Fibroblast of the conjunctiva (primary cell): ENCODE data around the gene CWF19L1.

Source experiments
- DNase-seq: peaks from one replicate; pipeline ENCODE4 v3.0.0-alpha.2; 2010; ENCODE audit warnings: low read depth

The CWF19L1 gene

GRCh38 chr10:100248820-100249219 is 18.6 kb downstream of the CWF19L1 start:
- no peak for DNase-seq

GRCh38 chr10:100245484-100246220 is 21.8 kb downstream of the CWF19L1 start:
- no peak for DNase-seq

- DNase-seq: no peak
These were observed 27.6 kb downstream of the CWF19L1 start for GRCh38 chr10:100239851-100240250.

GRCh38 chr10:100238429-100238828 is 29.0 kb downstream of the CWF19L1 start:
- no peak for DNase-seq

- peak; percentile 44 for DNase-seq
These were observed 35.3 kb downstream of the CWF19L1 start for GRCh38 chr10:100232101-100232500.

- no peak for DNase-seq
These were observed 37.5 kb downstream of the CWF19L1 start for GRCh38 chr10:100229819-100230422.

- DNase-seq: no peak
These were observed 43.6 kb downstream of the CWF19L1 start for GRCh38 chr10:100223879-100224278.

GRCh38 chr10:100222529-100222928 is 44.9 kb downstream of the CWF19L1 start:
- DNase-seq: no peak

- no peak for DNase-seq
These were observed 51.4 kb downstream of the CWF19L1 start for GRCh38 chr10:100216006-100216405.

- DNase-seq: no peak
These were observed 58.1 kb downstream of the CWF19L1 start for GRCh38 chr10:100209303-100209702.

- DNase-seq: no peak
These were observed 59.2 kb downstream of the CWF19L1 start for GRCh38 chr10:100208276-100208675.

GRCh38 chr10:100204370-100204769 is 63.1 kb downstream of the CWF19L1 start:
- no peak for DNase-seq

- no peak for DNase-seq
These were observed 65.9 kb downstream of the CWF19L1 start for GRCh38 chr10:100201549-100201948.

- DNase-seq: no peak
These were observed 72.7 kb downstream of the CWF19L1 start for GRCh38 chr10:100194711-100195110.

- DNase-seq: no peak
These were observed 75.1 kb downstream of the CWF19L1 start for GRCh38 chr10:100192350-100192749.

- peak; percentile 27 for DNase-seq
These were observed 80.9 kb downstream of the CWF19L1 start for GRCh38 chr10:100186253-100187212.

- peak; percentile 77 for DNase-seq
These were observed 81.8 kb downstream of the CWF19L1 start, which contains the start of gene ERLIN1 for GRCh38 chr10:100185364-100186252. Gene ERLIN1, minus strand, starts transcription at chr10:100186029. Its CDS starts 403 bp downstream, at chr10:100185626.

- DNase-seq: no peak
These were observed 82.6 kb downstream of the CWF19L1 start for GRCh38 chr10:100184840-100185239.

GRCh38 chr10:100184426-100184825 is 83.0 kb downstream of the CWF19L1 start:
- DNase-seq: no peak

- DNase-seq: no peak
These were observed 84.0 kb downstream of the CWF19L1 start for GRCh38 chr10:100183481-100183880.

- DNase-seq: no peak
These were observed 84.5 kb downstream of the CWF19L1 start for GRCh38 chr10:100182908-100183307.
